Cardiac fibroblast (primary cell): ENCODE results near the gene PARP1.
A peak's percentile ranks its signal among the peaks of the same experiment; 100 is the strongest.

Experiments
- DNase-seq, 2 donors: peaks; one replicate each; pipeline versions ENCODE4 v3.0.0 to v3.0.0-alpha.2; 2010; ENCODE audit warnings: low read depth in 2 of 2
- H3K4me3 ChIP-seq, 2 donors: replicated peaks in 1 of 2; 1 replicate in 1 of 2; 2 replicates in 1 of 2; pipeline ENCODE4 v1.5.1; 2011; ENCODE audit warnings: low read depth in 2 of 2, low read length in 2 of 2, mild to moderate bottlenecking in 2 of 2, moderate library complexity in 1 of 2
- TF ChIP-seq, protein P1 (sequence below): IDR thresholded peaks from one replicate; pipeline ENCODE4 v1.5.1; 2011; ENCODE audit warnings: low read depth, mild to moderate bottlenecking, low read length, inconsistent platforms

Gene PARP1

DNA sequence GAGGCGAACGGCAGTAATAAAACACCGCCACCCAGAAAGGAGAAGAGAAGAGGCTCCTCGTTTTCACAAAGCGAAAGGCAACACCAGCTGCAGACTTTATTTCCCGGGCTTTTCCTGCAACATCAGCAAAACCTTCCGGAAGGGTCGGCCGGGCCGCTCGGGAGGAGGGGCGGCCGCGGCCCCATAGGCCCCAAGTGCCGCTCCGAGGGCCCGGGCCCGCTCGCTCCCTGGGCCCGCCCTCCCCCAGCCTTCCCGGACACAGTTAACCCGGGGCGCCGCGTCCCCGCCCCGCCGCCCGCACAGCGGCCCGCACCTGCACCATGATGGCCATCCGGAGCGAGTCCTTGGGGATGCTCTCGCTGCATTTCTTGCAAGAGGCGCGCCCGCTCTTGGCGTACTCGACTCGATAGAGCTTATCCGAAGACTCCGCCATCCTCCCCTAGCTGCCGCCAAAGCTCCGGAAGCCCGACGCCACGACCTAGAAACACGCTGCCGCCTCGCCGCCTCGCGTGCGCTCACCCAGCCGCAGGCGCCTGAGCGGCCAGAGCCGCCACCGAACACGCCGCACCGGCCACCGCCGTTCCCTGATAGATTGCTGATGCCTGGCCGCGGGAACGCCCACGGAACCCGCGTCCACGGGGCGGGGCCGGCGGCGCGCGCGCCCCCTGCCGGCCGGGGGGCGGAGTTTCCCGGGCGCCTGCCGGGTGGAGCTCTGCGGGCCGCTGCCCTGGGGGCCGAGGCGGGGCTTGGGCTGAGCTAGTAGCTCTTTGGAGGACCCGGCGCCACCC lies at the start of gene PARP1:
Gene PARP1 (minus strand): TSS at position 597 of the 788 bp plus-strand sequence. CDS start 164 bp downstream, at position 433.
- H3K4me3 ChIP-seq: peak within 1 kb of the TSS; percentile 69 to 80
- TF ChIP-seq, protein P1, sequence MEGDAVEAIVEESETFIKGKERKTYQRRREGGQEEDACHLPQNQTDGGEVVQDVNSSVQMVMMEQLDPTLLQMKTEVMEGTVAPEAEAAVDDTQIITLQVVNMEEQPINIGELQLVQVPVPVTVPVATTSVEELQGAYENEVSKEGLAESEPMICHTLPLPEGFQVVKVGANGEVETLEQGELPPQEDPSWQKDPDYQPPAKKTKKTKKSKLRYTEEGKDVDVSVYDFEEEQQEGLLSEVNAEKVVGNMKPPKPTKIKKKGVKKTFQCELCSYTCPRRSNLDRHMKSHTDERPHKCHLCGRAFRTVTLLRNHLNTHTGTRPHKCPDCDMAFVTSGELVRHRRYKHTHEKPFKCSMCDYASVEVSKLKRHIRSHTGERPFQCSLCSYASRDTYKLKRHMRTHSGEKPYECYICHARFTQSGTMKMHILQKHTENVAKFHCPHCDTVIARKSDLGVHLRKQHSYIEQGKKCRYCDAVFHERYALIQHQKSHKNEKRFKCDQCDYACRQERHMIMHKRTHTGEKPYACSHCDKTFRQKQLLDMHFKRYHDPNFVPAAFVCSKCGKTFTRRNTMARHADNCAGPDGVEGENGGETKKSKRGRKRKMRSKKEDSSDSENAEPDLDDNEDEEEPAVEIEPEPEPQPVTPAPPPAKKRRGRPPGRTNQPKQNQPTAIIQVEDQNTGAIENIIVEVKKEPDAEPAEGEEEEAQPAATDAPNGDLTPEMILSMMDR: no peak
- peak; percentile 93 for DNase-seq

DNA sequence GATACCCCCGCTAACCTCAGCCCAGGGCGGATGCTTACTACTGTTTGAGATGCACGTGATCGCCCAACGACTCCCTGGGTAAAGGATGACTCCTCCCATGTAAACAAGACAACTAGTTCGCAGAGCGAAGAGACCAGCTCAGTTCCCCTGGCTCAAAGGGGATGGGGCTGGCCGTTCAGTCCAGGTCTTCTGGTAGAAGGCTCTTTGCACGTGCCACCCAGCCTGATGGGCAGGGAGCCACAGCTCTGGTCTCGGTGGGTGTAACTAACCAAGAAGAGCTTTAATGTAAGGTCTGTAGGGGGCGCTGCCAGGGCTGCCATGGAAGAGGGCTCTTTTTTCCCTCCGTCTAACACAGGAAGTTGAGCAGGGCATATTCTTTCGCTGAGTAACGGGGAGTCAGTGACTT lies 49.4 kb upstream of the PARP1 start:
- TF ChIP-seq, protein P1: no peak
- DNase-seq: peak in 1 of 2 donors; percentile 34
- H3K4me3 ChIP-seq: no peak overlapping the region

DNA sequence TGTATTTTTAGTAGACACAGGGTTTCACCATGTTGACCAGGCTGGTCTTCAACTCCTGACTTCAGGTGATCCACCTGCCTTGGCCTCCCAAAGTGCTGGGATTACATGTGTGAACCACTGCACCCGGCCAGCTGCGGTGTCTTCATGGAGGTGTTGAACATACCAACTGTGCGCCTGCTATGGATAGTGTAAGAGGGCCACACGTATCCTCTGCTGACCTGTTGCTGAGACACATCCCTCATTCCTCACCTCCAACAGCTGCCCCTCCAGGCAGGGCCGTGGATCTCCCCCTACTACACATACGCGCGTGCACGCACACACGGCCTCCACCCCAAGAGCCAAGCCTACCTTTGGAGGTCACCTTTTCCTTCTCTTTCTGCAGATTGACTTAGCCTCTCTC lies 48.0 kb upstream of the PARP1 start:
- DNase-seq: no peak
- H3K4me3 ChIP-seq: no peak overlapping the region
- TF ChIP-seq, protein P1: no peak

DNA sequence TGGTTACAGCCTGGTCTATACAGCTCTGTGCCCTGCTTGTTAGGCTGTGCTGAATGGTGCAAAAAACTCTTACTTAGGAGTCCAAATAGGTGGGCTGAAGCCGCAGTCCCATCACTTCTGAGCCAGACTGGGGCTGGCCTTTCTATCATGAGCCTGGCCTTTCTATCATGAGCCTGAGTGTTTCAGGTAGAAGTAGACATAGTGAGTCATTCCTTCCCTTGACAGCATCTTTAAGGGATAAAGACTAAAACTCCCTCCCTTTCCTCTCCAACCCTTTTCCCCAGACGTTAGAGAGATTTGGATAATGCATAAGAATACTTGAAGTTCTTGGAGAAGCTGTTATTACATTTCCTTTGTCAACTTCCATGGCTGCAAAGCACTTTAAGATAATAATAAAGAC lies 46.5 kb upstream of the PARP1 start:
- no peak for DNase-seq
- TF ChIP-seq, protein P1: no peak
- no peak overlapping the region for H3K4me3 ChIP-seq

DNA sequence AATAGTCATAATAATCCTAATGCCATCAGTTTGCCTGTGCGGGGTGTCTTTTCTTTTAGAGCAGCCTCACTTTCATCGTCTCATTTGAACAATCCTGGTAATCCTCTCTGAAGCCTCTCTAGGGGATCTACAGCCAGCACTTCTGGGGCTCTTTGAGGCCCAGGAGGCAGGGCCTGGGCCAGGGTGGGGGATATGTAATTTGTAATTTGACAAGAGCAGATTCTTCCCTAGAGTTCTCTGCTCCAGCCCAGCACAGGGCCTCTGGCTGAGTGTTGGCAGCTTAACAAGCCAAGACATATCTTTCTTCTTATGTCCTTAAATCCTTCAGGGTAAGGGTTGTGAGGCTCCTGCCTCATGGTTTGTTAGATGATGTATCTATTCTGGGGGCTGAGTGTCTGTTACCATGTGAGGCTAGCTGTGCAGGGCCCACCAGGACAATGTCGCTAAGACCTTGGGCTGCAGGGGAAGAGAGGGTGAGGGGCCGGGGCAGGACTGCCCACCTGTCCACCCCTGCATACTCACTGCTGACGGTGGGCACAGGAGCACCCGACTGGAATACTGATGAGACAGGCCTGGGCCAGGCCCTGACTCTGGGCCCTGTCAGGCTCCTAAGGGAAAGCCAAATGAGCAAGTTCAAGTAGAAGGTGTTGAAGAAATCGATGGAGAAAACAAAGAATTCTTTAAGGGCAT lies 45.3 kb upstream of the PARP1 start:
- no peak overlapping the region for H3K4me3 ChIP-seq
- TF ChIP-seq, protein P1: no peak
- DNase-seq: no peak

DNA sequence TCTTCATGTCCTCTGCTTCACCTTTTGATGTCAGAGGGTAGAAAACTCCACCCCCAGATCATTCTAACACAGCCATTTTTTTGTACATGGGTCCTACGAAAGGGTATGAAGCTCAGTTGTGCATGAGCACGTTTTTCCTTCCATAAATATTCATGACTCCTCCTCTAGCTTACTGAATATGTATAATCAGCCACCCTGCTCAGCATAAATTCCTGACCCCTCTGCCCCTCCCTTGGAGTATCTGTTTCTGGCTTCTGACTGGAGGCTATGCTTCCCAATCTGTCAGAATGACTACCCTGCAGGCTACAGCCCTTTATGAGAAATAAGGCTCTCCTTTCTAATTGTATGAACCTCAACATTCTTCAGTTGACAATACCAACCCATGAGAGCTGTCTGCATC lies 42.8 kb upstream of the PARP1 start:
- TF ChIP-seq, protein P1: no peak
- no peak for DNase-seq
- no peak overlapping the region for H3K4me3 ChIP-seq
